ENCODE results near the gene HPS4.

Gene HPS4

DNA sequence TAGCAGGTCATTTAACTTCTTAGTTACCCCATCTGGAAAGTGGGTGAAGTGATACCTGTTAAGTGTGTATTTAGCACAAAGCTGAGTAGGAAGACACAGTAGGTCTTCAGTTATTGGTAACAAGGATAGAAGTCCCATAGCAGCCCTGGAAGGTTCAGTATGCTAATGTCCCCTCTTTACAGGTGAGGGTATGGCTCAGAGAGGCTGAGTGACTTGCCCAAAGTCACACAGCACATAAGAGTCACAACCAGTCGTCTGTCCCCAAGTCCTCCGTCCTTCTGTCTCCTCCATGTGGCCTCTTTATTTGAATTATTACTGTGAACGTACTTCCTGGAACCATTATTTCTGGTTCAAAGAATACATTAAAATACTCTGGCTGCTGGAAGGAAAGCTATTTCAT lies 44.0 kb downstream of the HPS4 start:
- DNase-seq = no peak

DNA sequence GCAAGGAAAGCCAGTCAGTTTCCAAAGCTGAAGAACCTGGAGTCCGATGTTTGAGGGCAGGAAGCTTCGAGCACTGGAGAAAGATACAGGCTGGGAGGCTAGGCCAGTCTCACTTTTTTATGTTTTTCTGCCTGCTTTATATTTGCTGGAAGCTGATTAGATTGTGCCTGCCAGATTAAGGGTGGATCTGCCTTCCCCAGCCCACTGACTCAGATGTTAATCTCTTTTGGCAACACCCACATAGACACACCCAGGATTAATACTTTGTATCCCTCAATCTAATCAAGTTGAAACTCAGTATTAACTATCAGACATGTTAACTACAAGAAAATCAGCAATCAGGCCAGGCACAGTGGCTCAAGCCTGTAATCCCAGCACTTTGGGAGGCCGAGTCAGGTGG lies 44.8 kb downstream of the HPS4 start:
- peak in 1 of 2 experiments; percentile 21 for DNase-seq

DNA sequence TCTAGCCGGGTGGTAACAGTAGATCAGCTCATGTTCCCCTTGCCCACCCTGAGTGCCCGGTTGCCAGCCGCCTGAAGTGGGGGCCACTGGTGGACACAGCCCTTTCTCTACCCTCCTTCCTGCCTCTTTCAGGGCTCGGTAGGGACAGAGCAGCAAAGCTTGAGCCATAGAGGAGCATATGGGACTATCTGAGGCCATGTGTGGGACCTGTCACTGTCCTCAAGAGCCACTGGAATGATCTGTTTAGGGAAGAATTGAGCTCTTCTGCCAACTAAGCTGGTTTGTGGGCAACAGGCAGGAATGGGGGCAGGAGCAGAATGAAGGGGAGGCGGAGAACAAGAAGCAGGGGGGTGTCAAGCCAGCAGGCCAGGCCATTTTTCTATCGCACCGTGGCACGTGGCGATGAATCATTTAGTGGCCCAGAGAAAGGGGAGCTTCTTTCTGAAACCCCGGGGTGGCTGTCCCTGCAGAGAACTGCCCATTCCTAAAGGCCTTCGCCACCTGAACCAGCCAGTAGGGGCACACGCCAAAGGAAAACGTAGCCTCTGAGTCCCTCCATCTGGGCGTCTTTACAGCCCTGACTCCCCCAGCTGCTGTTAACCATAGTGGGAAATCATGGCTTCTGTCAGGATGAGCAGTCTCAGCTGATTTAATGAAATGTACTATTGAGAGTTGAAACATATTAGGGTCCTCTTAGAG lies 45.7 kb downstream of the HPS4 start:
- peak; percentile 44 to 70 for DNase-seq

DNA sequence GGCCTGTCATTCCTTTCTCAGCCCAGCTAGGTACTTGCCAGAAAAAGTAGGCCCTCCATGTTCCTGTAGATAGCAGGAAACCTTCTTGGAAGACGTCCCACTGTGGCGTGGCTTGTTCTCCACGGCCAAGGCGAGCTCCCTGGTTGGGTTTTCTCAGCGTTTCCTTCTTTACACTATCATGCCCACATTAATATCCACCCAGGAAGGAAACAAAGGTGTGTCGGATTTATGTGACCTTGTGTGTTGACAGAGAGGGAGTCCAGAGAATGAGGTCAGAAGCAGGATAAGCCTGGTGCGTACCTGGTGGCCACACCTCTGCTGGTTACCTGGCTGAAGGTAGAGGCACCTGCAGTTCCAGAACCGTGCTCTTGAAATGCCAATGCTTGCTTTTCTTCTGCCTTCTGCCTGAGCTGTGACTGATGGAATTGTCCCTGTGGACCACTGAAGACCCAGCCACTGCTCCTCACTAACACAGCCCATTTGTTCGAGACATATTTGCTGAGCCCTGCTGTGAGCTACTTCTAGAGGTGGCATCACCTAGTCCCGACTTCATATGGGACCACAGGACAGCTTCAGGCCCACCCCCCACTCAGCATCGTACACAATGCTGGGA lies 46.6 kb downstream of the HPS4 start:
- DNase-seq = no peak

DNA sequence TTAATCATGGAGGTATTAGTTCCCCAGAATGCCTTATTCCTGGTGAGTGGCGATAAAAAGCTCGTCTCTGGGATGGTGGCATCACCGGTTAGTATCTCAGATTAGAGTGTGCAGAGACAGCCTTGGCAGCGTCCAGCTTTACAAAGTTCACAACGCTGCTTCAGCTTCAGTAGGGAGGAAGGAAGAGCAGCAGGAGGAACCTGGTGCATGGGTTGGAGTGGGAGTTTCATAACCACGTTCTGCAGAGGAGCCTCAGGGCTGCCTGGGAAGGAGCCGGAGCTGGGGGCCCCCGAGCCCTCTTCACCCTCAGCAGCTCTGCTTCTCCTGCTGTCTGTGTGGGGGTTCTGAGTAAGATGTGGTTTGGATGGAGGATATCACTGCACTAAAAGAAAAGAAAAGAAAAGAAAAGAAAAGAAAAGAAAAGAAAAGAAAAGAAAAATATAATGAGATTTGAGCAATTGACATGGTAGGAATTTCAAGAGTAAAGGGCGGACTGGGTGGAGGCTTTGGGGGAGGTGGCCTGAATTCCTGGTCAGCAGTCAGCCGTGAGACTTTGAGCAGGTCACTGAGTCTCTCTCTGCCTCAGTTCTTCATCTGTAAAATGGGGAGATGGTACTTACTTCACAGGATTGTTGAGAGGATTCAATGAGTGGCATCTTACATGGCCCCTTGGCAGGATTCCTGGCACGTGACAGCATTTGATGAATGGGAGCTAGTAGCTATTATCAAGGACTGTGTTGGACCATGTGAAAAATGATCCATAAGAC lies 48.1 kb downstream of the HPS4 start:
- DNase-seq = no peak

DNA sequence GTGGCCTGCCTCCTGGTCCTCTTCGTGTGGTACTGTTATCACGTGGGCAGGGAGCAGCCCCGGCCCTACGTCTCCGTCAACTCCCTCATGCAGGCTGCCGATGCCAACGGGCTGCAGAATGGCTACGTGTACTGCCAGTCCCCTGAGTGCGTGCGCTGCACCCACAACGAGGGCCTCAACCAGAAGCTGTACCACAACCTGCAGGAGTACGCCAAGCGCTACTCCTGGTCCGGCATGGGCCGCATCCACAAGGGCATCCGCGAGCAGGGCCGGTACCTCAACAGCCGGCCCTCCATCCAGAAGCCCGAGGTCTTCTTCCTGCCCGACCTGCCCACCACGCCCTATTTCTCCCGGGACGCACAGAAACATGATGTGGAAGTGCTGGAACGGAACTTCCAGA lies 49.8 kb downstream of the HPS4 start:
- no peak for DNase-seq

DNA sequence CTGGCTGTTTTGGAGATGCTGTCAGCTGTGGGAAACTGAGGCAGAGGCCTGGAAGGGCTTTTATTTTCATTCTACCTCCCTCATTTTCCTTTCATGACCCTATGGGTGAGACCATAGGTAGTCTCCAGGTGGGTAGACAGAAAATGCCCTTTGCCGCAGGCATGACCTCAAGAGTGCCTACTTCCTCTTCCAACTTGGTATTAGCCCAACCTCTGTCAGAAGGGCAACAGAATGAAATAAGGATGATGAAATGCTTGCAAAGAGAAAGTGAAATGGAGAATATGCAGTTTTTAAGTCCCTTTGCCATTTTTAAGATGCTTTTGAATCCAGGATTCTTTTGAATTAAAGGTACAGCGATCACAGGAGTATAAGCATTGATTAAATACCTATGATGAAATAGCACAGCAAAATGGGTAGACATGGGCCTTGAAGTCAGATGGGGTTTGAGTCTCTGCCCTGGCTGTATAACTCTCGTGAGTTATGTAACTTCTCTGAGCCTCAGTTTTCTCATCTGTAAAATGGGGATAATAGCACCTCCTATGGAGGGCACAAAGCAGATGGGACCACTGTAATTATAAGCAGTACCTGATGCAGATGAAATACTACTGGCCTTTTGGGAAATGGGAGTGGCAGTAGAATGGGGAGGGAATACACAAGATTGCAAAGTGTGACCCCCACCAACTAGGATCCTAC lies 50.8 kb downstream of the HPS4 start:
- DNase-seq = no peak

DNA sequence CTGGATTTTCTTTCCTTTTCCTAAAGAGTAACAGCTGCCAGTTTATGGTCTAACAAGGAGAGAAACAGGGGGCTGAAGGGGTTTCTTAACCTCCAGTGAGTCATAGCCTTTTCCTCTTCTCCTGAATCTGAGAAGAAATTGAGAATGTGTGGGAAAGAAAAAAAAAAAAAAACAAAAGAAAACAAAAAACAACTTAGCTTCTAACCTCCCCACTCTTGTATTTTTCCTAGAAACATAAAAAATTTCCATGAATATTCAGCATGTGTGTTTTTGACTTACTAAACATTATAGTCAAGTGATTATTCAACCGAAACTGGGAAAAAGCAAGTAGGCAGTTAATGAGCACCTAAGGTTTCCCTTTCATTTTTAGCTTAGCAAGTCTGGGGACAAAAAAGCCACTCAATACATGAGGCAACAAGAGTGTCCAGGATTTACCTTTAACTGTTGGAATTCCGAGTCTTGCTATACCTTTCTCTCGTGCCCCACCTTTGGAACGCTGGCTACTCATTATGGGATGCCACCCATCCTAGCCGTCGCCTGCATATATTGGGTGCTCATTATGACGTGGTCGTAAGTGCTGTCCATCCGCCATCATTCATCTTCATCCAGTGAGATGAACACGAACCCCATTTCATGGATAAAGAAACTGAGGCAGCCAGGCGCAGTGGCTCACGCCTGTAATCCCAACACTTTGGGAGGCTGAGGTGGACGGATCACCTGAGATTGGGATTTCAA lies 52.2 kb downstream of the HPS4 start:
- DNase-seq = no peak

DNA sequence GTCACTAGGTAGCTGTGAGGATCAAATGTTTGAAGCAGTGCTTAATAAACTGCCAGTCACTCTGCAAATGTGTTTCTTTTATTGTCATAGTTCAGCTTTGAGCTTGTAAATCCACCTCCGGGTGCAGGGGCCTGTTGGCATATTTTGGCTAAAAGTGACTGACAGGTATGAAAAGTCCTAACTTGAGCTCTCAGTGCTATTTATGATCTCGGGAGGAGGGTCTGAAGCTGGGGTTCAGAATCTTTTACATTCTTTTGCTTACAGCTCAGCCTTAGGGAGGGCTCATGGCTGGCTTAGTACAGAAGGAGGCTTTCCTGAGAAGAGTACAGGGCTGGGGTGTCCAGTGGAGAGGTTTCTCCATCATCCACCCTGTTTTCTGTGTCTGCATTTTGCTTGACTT lies 53.0 kb downstream of the HPS4 start:
- no peak for DNase-seq

GRCh38 chr22:26429458-26430286 lies 53.9 kb downstream of the HPS4 start:
- no peak for DNase-seq

- peak; percentile 38 to 67 for DNase-seq
These were observed 54.8 kb downstream of the HPS4 start, which contains the start of gene ASPHD2 for GRCh38 chr22:26428515-26429457. Gene ASPHD2 (plus strand): TSS chr22:26429260. CDS start chr22:26433616, 4,356 bp downstream.

GRCh38 chr22:26426924-26427323 lies 56.7 kb downstream of the HPS4 start:
- DNase-seq = no peak

DNA sequence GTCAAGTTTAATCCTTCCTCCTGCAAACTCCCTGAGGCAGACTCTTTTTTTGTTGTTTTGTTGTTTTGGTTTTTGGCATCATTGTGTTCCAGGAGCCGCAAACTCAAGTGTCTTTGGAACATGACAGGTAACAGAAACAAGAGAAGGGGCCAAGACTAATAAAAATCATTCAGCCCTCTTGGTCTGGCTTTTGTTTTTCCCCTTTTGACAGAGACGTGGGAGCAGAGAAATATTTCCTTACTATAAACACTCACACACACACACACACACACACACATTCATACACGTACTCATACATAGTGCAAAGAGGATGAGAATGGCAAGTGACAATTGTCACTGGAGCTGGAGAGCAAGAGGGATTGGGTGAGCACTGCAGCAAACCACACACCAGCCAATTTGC lies 65.0 kb downstream of the HPS4 start:
- no peak for DNase-seq

- no peak for DNase-seq
These were observed 66.2 kb downstream of the HPS4 start for GRCh38 chr22:26417406-26417805.

GRCh38 chr22:26416670-26417276 lies 66.8 kb downstream of the HPS4 start:
- DNase-seq = no peak

DNA sequence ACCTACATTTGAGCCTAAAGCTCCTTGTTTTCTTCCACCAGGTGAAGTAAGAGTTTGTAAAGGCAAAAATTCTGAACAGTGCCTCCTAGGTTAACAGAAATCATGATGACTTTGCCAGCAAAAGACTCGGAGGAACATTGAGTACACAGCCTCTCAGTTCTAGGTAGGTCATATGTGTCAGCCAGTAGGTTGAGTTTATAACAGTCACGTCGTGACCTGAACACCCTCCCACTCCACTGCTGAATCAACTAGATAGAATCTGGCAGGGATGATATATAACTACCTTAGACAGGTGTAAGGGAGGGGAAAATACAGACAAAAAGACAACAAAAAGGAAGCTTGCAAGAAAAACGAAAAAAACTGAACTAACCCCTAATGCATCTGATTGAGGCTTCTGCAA lies 67.3 kb downstream of the HPS4 start:
- no peak for DNase-seq

DNA sequence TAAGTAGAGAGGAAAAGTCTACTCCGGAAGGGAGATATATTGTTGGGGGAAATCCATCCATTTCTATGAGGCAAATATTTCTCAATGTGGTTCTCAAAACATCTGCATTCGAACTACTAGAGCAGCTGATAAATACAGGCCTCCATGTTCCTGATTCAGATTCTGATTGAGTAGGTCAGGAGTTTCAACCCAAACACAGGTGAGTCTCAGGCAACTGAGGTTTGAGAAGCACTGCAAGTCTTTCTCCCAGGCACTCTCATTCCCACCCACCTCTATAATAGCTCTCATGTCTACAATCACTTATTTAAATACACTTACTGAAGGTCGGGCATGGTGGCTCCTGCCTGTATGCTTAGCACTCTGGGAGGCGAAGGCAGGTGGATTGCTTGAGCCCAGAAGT lies 69.2 kb downstream of the HPS4 start:
- no peak for DNase-seq

- no peak for DNase-seq
These were observed 73.2 kb downstream of the HPS4 start for GRCh38 chr22:26410386-26410785.

GRCh38 chr22:26409719-26410335 lies 73.8 kb downstream of the HPS4 start:
- peak; percentile 60 to 93 for DNase-seq

Data from NCI-H524 (cell line).